ENCODE measurements around the gene GRHPR. TPM values are rescaled to one million over a fixed set of nuclear protein-coding genes. Genes with fewer than 3 reads are reported as not detected.

The GRHPR gene
- total and polyA plus RNA-seq, 2 of the 4 experiments (the other 2 are of a cell fraction), result 182 to 191 TPM

DNA sequence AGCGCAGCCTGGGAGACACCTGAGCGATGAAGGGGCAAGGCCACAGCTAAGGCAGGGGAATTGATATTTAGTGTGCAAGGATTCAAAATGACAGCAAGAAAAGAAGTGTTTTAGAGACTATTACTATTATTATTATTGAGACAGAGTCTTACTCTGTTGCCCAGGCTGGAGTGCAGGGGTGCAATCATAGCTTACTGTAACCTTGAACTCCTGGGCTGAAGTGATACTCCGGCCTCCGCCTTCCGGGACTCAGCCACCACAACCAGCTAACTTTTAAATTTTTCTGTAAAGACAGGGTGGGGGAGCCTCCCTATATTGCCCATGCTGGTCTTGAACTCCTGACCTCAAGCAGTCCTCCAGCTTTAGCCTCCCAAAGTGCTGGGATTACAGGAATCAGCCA lies 3.3 kb upstream of the GRHPR start:
- Histone ChIP-seq H3K23ac (ENCODE audit: low read depth, low read length) (no peak overlapping the region), H3K9me3 (ENCODE audit: control insufficient read depth, insufficient read depth, low read length) (no peaks in the 10 kb centered on the region), H3K4ac (ENCODE audit: low read depth, low read length) (no peak overlapping the region), H3K4me2 (ENCODE audit: low read depth, low read length) (no peak overlapping the region), H4K5ac (ENCODE audit: low read depth, low read length) (no peak overlapping the region), H3K14ac (replicated peaks; ENCODE audit: low read depth, low read length) (no peak overlapping the region), H2BK120ac (ENCODE audit: low read depth, low read length) (no peak overlapping the region), H4K91ac (ENCODE audit: insufficient read depth, low read depth, low read length) (no peak overlapping the region), H3K27ac (ENCODE audit: insufficient read depth, low read length) (no peak overlapping the region), H2BK5ac (ENCODE audit: low read depth, low read length, poor library complexity, severe bottlenecking) (no peak overlapping the region), H3K18ac (ENCODE audit: low read depth, low read length) (no peak overlapping the region), H3K4me1 (ENCODE audit: control insufficient read depth, insufficient read depth, low read length) (peaks cover 9% of the 10 kb centered on the region), H3K9me1 (ENCODE audit: insufficient read depth, low read length) (peaks cover 13% of the 10 kb centered on the region), H3K79me1 (ENCODE audit: low read depth in 1 of 2, low read length in 2 of 2) (peaks cover 8 to 20% of the 10 kb centered on the region in 2 experiments), H2AK9ac (replicated peaks; ENCODE audit: low read depth, low read length, poor library complexity) (no peak overlapping the region), H4K8ac (ENCODE audit: low read depth in 2 of 2, low read length in 2 of 2) (no peak overlapping the region), H3K56ac (ENCODE audit: extremely low read depth, insufficient read depth, low read length) (no peak overlapping the region), H2AFZ (replicated peaks; ENCODE audit: low read length, poor library complexity) (no peak overlapping the region), H3K9ac (ENCODE audit: low read depth, low read length) (no peak overlapping the region), H3K36me3 (ENCODE audit: control insufficient read depth, insufficient read depth, low read length) (no peaks in the 10 kb centered on the region), H2BK15ac (ENCODE audit: low read depth, low read length) (no peak overlapping the region), H3K4me3 (ENCODE audit: insufficient read depth, low read depth, low read length) (no peak overlapping the region), H2BK20ac (ENCODE audit: low read depth, low read length) (no peak overlapping the region), H3K27me3 (ENCODE audit: control insufficient read depth, insufficient read depth, low read length) (no peaks in the 10 kb centered on the region), H4K20me1 (ENCODE audit: insufficient read depth, low read length) (peaks cover 9% of the 10 kb centered on the region), H2AK5ac (ENCODE audit: low read depth, low read length) (no peak overlapping the region)
- no CpG with 5 or more reads among the region's 5 CpGs for WGBS, 2 experiments (ENCODE audit: extremely low coverage in 2 of 2, insufficient read length in 1 of 2)
- dilution Hi-C loops (cut with HindIII; ENCODE audit: low sequenced_read_pairs, unreplicated experiment), result no loop called here
- ChIA-PET POLR2A (ENCODE audit: unreplicated experiment) (no interaction called here), CTCF (no interaction called here)
- in situ Hi-C loops (cut with MboI; ENCODE audit: low sequenced_read_pairs), result no loop called here
- intact Hi-C loops (cut with micrococcal nuclease), result loop anchor here (5.0 kb wide), 1 partner anchor 43 kb away; no protein-coding TSS in a partner anchor
- ATAC-seq (ENCODE audit: low read depth) (no peak), DNase-seq (no peak)
- TF ChIP-seq CHD1 (IDR thresholded peaks at IDR 0.05; ENCODE audit: low read depth, low read length) (no peak), NFE2L2 (IDR thresholded peaks at IDR 0.05; ENCODE audit: low read depth, low read length) (no peak), RAD21 (IDR thresholded peaks at IDR 0.05; ENCODE audit: low read length) (no peak), MAZ (IDR thresholded peaks at IDR 0.05; ENCODE audit: borderline replicate concordance, low read depth, low read length) (no peak), RFX5 (IDR thresholded peaks at IDR 0.05; ENCODE audit: low read depth, low read length) (no peak), RCOR1 (IDR thresholded peaks at IDR 0.05; ENCODE audit: insufficient replicate concordance, low read length) (no peak), BHLHE40 (IDR thresholded peaks at IDR 0.05; ENCODE audit: low read depth, low read length) (no peak)
- TF ChIP-seq, protein P1, sequence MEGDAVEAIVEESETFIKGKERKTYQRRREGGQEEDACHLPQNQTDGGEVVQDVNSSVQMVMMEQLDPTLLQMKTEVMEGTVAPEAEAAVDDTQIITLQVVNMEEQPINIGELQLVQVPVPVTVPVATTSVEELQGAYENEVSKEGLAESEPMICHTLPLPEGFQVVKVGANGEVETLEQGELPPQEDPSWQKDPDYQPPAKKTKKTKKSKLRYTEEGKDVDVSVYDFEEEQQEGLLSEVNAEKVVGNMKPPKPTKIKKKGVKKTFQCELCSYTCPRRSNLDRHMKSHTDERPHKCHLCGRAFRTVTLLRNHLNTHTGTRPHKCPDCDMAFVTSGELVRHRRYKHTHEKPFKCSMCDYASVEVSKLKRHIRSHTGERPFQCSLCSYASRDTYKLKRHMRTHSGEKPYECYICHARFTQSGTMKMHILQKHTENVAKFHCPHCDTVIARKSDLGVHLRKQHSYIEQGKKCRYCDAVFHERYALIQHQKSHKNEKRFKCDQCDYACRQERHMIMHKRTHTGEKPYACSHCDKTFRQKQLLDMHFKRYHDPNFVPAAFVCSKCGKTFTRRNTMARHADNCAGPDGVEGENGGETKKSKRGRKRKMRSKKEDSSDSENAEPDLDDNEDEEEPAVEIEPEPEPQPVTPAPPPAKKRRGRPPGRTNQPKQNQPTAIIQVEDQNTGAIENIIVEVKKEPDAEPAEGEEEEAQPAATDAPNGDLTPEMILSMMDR (conservative IDR thresholded peaks at IDR 0.05; ENCODE audit: low read depth, low read length), result no peak
- no TSS peak for BruUV-seq (replicated peaks)
